Left ventricle myocardium superior (tissue), 1 donor: ENCODE data around the gene AAK1. TPM values are rescaled to one million over a fixed set of nuclear protein-coding genes. Genes with fewer than 3 reads are reported as not detected.
"Not testable (repeated sequence)": the region's sequence is repeated elsewhere in the genome, so short reads cannot be mapped to it uniquely, and the experiment has no call there.

Experiments
- ATAC-seq: fragments of 200-7000 bp; cut with Tn5 transposase; one replicate; pipeline ENCODE4 v1.9.1; 2020; ENCODE audit warnings: mild to moderate bottlenecking, moderate library complexity
- DNase-seq: peaks from one replicate; pipeline ENCODE4 v3.0.0-alpha.2; 2020
- intact Hi-C: fragments of 100-400 bp; cut with micrococcal nuclease; formaldehyde crosslinking; loops from one replicate; pipeline ENCODE4 v1.11.0; 2022
- total RNA-seq: library from RNA; stranded (reverse); fragmentation: NEBNext Ultra II Directional; extraction: Animal tissue kit (Norgen Biotek cat#: 25700); gene quantifications from one replicate; pipeline ENCODE4 v1.2.1, GENCODE V29; 2021
- donor health status: DM: no; HTN: yes; CAD: no; lungs with severe emphysema.

The AAK1 gene
- total RNA-seq, 1 donor from 2014 or later = 91.1 TPM

DNA sequence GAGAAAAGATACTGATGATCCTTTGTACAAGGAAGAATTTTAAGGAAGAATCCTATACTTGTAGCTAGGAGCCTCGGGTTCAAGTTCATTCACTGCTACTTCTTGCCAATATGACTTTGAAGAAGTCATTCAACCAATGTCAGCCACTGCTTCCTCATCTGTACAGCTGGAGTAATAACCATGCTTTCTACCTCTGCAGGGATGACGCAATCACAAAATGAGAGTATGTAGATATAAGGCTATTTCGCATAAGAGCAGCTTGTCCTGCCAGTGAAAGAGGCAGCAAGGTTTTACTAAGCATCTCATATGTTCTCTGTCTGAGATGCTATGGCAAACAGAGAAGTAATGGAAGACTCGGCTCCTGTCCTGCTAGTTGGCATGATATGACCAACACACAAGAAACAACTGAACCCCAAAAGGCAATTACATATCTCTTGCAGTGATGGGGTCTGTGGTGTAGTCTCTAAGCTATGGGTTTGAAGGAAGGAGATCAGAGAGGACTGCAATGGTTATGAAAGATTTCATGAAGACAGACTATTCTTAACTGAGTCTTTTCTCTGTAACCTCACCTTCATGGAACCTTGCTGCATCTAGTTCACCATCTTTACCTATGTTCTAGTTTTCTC is 9.2 kb downstream of the AAK1 start:
- DNase-seq (no peak), ATAC-seq (no peak)
- intact Hi-C loops = no loop called here

DNA sequence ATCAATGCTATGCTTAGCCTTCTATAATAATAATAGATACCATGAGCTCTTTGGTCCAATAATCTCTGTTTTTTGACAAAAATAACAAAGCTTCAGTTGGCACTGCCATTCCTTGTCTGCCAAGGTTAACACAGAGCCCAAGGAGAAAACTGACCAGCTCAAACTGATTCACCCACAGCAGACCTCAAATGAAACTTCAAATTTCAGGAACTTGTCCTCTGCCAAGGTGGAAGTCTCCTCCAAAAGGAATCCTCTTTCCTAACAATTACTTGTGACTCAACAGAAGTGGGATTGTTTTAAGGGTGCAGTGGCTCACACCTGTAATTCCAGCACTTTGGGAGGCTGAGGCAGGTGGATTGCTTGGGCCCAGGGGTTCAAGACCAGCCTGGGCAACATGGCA is 12.1 kb downstream of the AAK1 start:
- ATAC-seq (no peak), DNase-seq (no peak)
- intact Hi-C loops = no loop called here

- DNase-seq (no peak), ATAC-seq (no peak)
- intact Hi-C loops = no loop called here
These were observed 13.5 kb downstream of the AAK1 start for GRCh38 chr2:69629921-69630608.

DNA sequence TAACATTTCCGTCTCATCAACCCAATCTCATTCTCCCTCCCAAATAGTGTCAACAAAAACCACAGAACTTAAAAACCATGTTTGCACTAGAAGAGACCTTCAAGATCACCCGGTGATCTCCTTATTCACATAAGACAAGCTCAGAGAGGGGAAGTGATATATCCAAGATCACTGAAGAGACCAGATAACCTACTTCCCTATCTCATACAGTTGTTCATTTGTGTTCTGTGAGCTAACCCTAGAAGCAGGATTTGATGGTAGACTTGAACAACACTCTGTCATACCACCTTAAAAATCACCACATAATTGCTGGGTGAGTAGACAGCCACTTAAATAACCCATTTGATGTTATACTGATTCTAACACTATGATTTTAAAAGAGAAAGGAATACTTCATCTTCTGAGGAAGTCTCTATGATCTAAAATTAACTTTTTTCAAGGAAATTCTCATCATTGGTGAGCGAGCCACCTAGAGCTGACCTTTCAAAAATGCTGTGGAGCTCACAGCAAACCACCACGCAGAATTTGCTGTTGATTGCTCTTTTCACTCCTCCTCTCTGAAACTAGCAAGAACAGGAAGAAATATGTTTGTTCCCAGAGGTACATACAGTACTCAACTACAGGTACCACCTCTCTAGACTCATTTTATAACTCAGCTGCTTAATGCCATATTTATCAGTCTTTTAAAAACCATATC is 15.1 kb downstream of the AAK1 start:
- intact Hi-C loops = no loop called here
- no peak for ATAC-seq
- no peak for DNase-seq

DNA sequence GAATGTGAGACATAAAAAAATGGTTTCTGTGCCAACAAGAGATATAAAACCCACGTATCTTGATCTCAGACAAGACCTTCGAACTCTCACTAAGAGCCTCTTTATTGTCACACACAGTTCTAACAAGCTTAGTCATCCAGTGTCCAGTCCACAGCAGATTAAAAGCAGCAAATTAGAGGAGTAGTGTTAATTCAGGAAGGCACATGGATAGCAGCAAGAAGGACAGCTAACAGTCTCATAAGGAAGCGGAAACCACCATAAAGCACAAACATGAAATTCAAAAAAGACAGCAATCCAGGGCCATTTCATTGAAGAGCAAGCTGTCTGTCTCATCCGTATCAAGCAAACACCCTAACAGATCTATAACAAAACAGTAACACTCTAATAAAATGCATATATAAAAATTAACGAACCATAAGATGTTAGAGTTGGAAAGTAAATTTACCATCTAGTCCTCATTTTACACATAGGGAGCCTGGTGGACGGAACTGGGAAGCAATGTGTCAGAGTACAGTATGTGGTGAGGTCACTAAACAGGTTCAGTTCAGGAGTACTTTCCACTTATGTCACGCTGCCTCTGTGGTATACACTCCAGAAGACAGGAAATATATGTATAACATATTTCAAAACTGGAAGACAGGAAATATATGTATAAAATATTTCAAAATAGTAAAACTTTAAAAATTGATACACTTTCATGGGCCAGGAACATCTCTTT is 18.3 kb downstream of the AAK1 start:
- DNase-seq (no peak), ATAC-seq (peak; percentile 49)
- intact Hi-C loops = no loop called here

DNA sequence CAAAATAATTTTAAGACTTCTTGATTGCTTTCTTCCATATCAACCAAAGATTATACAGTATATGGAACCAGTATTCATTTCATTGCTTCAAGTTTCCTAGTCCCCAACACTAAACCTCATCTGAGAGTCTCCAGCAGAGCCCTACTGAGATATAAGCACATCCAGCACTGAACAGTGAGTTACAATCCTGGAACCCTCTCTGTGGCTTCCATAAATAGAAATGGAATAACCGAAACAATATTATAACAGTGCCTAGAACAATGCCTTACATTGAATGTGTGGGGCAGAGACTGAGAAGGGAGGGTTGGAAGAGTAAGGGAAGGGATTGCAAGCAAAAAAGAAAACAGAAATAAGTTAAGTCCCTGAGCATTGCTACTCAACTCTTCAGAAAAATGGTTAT is 18.9 kb downstream of the AAK1 start:
- ATAC-seq = peak; percentile 41
- DNase-seq = no peak
- intact Hi-C loops = no loop called here

DNA sequence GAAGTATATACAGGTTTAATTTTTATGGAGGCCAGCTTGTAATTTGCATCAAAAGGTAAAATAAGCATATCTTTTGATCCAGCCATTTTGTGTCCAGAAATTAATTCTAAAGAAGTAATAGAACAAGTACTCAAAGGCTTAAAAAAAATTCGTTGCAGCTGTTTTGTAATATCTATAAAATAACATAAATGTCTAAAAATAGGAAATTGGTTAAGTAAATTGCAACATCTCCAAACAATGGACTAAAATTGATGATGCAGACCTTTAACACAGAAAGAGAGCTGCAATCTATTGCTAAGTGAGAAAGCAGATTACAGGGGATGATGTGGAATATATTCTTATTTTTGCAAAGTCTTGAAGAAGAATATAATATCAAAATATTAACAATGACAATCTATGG is 19.4 kb downstream of the AAK1 start:
- ATAC-seq (no peak), DNase-seq (no peak)
- intact Hi-C loops = no loop called here

DNA sequence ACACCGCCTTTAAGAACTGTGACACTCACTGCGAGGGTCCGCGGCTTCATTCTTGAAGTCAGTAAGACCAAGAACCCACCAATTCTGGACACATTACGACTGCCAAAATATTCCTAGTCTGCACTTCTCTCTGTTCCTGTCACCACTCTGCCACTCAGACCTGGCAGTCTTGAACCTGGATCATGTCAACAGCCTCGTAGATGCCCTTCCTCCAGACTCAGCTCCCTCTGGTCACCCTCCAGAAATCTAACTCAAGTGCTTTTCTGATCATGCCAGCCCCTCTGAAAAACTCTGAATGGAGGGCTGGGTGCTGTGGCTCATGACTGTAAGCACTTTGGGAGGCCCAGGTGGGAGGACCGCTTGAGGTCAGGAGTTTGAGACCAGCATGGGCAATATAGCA is 20.3 kb downstream of the AAK1 start:
- ATAC-seq = peak; percentile 18
- no peak for DNase-seq
- intact Hi-C loops = no loop called here

DNA sequence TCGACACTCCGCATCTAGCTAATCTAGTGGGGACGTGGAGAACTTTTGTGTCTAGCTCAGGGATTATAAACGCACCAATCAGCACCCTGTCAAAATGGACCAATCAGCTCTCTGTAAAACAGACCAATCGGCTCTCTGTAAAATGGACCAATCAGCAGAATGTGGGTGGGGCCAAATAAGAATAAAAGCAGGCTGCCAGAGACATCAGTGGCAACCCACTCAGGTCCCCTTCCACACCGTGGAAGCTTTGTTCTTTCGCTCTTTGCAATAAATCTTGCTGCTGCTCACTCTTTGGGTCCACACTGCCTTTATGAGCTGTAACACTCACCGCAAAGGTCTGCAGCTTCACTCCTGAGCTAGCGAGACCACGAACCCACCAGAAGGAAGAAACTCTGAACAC is 20.7 kb downstream of the AAK1 start:
- DNase-seq, ATAC-seq, intact Hi-C loops: not testable (repeated sequence)

GRCh38 chr2:69622017-69622540 is 21.5 kb downstream of the AAK1 start:
- ATAC-seq, intact Hi-C loops, DNase-seq: not testable (repeated sequence)

- intact Hi-C loops = no loop called here
- ATAC-seq (no peak), DNase-seq (no peak)
These were observed 22.1 kb downstream of the AAK1 start for GRCh38 chr2:69621440-69621839.

DNA sequence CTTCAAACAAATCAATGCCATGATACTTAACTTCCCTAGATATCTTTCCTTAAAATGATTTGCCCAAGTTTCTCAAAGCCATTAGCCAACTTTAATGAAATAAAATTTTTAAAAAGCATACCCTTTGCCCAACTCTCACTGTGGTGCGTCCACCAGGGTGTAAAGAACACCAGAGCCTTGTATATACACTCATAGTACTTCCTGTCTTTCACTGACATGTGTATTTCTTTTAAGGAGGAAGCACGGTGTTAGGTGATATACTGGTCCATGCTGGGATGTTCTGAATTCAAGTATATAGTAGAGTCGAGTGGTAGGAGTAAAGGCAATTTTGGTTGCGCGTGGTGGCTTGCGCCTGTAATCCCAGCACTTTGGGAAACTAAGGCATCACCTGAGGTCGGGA is 22.7 kb downstream of the AAK1 start:
- intact Hi-C loops = no loop called here
- ATAC-seq (no peak), DNase-seq (no peak)

DNA sequence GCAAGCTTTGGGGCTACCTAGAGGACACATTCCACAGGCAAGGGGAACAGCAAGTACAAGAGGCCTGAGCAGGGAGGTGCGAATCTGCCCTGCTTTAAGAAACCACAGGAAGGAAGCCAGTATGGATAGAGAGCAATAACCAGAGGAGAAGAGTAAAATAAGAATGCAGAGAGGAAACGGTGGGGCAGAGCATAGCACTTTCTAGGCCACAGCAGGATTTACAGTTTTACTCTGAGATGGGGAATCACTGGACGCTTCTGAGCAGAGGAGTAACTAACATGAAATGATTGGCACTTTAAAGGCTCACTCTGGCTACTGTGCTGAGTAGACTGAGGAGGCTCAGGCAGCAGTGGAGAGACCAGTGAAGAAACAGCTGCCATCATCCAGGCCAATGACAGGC is 23.8 kb downstream of the AAK1 start:
- no peak for DNase-seq
- intact Hi-C loops = no loop called here
- ATAC-seq = peak; percentile 38

GRCh38 chr2:69618362-69618761 is 25.2 kb downstream of the AAK1 start:
- intact Hi-C loops = no loop called here
- ATAC-seq (peak; percentile 17), DNase-seq (no peak)

DNA sequence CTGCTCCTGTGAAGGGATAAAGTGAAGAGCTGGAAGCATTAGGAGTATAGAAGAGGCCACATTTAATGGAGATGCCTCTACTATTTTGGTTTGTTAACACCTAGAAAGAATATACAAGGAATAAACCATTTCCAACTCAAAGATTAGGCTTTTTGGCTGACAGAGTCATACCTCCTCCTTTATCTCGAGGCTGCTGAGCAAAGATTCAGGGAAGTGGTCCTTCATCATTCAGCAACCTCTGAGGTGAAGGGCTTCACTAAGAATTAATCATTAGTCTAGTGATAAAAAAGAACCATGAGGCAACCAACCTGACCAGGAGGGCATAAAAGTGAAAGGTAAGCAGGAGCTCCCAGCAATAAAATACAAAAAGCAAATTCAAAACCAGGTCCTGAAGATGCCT is 25.8 kb downstream of the AAK1 start:
- intact Hi-C loops = no loop called here
- DNase-seq = no peak
- ATAC-seq = no peak

DNA sequence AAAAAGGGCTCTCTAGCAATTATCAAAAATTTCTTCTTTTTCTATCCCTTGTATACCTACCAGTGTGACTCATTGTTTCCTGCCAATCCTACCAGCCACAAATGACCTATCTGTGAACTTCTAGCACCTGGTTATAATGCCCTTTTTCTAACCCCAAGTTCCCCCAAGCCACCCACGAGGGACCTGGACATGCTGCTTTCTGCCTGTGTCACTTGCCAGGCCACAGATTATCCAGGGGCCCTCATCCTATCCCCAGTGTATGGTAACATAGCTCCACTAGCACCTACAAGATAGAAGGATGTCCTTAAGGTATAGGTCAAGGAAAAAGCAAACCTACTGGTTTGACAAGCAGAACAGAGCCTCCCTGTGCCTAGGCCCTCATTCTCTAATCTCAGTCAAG is 26.8 kb downstream of the AAK1 start:
- intact Hi-C loops = no loop called here
- no peak for ATAC-seq
- no peak for DNase-seq

DNA sequence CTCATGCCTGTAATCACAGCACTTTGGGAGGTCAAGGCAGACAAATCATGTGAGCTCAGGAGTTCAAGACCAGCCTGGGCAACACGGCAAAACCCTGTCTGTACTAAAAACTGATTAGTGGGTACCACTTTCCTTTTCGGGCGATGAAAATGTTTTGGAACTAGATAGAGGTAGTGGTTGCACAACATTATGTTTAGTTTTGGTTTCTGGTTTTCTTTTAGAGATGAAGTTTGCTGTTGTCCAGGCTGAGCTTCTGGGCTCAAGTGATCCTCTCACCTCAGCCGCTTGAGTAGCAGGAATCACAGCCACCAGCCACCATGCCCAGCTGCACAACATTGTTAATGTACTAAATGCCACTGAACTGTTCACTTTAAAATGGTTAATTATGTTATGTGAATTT is 27.6 kb downstream of the AAK1 start:
- intact Hi-C loops = no loop called here
- no peak for ATAC-seq
- DNase-seq = no peak

DNA sequence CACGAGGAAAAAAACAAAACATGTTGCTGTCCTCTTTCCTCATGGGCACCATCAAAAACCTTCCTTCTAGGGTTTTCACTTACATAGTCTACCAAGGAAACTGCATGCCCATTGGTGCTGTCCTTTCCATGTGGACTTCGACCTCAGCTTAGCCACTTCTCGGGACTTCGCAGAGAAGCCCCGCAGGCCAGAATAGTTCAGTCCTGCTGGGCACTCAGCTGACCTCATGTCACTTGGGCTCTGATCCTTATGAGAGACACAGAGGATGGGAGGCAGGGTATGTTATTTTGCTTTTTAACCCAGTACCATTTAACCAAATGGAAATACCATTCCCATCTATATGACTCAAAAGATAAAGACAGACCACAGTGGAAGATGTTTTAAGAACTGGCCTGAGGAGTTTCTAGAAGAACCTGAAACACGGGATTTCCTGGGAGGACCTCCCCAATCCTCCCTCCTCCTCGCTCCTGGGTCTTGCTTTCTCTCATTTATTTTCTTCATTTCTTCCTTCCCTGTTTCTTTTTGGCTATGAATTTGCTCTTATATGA is 28.4 kb downstream of the AAK1 start:
- intact Hi-C loops = no loop called here
- ATAC-seq (no peak), DNase-seq (no peak)

DNA sequence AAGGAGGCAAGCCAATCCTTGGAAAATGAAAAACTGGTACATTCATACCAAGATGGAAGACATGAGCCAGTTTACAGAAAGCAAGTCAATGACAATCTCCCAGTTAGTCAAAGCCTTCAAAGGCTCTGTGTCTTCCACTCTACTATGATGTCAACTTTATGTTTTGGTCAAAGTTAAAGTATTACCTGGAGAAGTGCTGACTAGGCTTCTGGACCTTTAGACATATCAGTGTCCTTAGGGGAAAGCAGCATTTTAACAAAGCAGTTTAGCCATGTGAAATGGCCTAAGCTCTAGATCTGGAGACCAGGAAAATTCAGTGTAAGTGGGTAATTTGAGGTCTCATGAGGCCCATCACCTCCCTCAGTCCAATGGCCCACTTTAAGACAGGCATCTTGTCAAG is 30.8 kb downstream of the AAK1 start:
- intact Hi-C loops = no loop called here
- ATAC-seq (no peak), DNase-seq (no peak)

DNA sequence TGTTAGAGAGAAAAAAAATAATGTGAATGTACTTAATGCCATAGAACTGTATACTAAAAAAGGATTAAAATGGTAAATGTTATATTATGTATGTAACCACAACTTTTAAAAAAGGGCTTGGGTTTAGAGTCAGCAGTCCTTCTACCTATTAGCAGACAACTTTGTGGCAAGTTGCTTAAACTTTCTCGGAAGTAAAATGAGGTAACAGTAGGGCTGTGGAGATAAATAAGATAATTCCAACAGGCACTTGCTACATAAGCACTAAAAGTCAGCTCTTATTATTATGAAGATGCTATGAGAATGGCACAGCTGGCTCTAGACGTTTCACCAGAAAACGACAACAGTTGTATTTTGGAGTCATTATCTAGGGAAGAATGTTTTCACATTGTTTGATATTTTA is 31.3 kb downstream of the AAK1 start:
- ATAC-seq = no peak
- no peak for DNase-seq
- intact Hi-C loops = no loop called here
